ENCODE results near the gene P2RX6. TPM values are rescaled to one million over a fixed set of nuclear protein-coding genes. Genes with fewer than 3 reads are reported as not detected.

Gene P2RX6
- total and polyA plus RNA-seq, 2 experiments from 2014 or later, result not detected

- ATAC-seq, result no peak
- no peaks in the 10 kb centered on the region for H3K9me2 ChIP-seq (ENCODE audit: insufficient read depth)
- H2AFZ ChIP-seq, result no peak overlapping the region
- H3K79me2 ChIP-seq (replicated peaks; ENCODE audit: insufficient read depth), result 0 out of 2 replicates have a peak, but pooled peaks cover 4% of the 10 kb centered on the region
- H3K27me3 ChIP-seq (ENCODE audit: insufficient read depth), result no peaks in the 10 kb centered on the region
- H3K4me1 ChIP-seq (ENCODE audit: insufficient read depth), result peaks cover 9% of the 10 kb centered on the region
- no peaks in the 10 kb centered on the region for H4K20me1 ChIP-seq (replicated peaks; ENCODE audit: insufficient read depth)
- H3K4me3 ChIP-seq, result peak overlapping the region; percentile 87
- Mint-ChIP-seq H3K4me1 (peaks cover 8% of the 10 kb centered on the region; the same call in 2 of the 3 replicates), H3K9me3 (no peaks in the 10 kb centered on the region), H3K36me3 (ENCODE audit: low read depth) (peaks cover 20% of the 10 kb centered on the region; the same call in 1 of the 3 replicates), H3K27me3 (ENCODE audit: insufficient read depth, low read depth, poor library complexity) (peaks cover 12% of the 10 kb centered on the region), H3K27ac (no peak overlapping the region), H3K4me3 (peak overlapping the region; percentile 91)
- TF ChIP-seq REST (IDR thresholded peaks at IDR 0.05; ENCODE audit: unreplicated experiment) (no peak), ZNF114 (CRISPR knock-in tag; IDR thresholded peaks at IDR 0.05) (no peak), EZH2 (IDR thresholded peaks at IDR 0.05; ENCODE audit: low read depth, unreplicated experiment) (no peak), ZNF331 (CRISPR knock-in tag; IDR thresholded peaks at IDR 0.05; ENCODE audit: low read depth) (no peak), STAT1 (IDR thresholded peaks at IDR 0.05; ENCODE audit: unreplicated experiment) (no peak), ETS1 (IDR thresholded peaks at IDR 0.05) (no peak), JUNB (IDR thresholded peaks at IDR 0.05; ENCODE audit: unreplicated experiment) (no peak), POLR2AphosphoS5 (IDR thresholded peaks at IDR 0.05; ENCODE audit: low read depth) (no peak), EZH2phosphoT487 (IDR thresholded peaks at IDR 0.05; ENCODE audit: unreplicated experiment) (no peak)
- H3K27ac ChIP-seq (ENCODE audit: low read depth), result no peak overlapping the region
- H3F3A ChIP-seq (replicated peaks; ENCODE audit: low read depth), result peaks cover 10% of the 10 kb centered on the region; the same call in 1 of the 2 replicates
- H3K4me2 ChIP-seq, result peak overlapping the region; percentile 96
- no peak for DNase-seq (ENCODE audit: low spot score)
- H3K36me3 ChIP-seq (ENCODE audit: insufficient read depth), result no peaks in the 10 kb centered on the region
Measured at GRCh38 chr22:21000207-21000986, 14.6 kb upstream of the P2RX6 start.
